Measurements from ENCODE around the gene KRTAP13-1. TPM values are rescaled to one million over a fixed set of nuclear protein-coding genes. Genes with fewer than 3 reads are reported as not detected.

KRTAP13-1 gene
- not detected for polyA plus RNA-seq (2013, experiment 1 of 2)
- not detected for polyA plus RNA-seq (2013, experiment 2 of 2)

GRCh38 chr21:30395731-30396130, at the start of gene KRTAP13-1:
KRTAP13-1 (plus strand) TSS chr21:30396031; CDS start chr21:30396087, 56 bp downstream.
- Histone ChIP-seq H3K4me3 (ENCODE audit: low read length) (no peak within 1 kb of the TSS), H3K9me3 (ENCODE audit: insufficient read depth, low read depth, low read length) (no peaks in the 10 kb centered on the region), H3K27me3 (ENCODE audit: insufficient read depth, low read length) (no peaks in the 10 kb centered on the region), H3K27ac (ENCODE audit: low read depth, low read length) (no peak within 1 kb of the TSS), H3K36me3 (ENCODE audit: insufficient read depth, low read length) (no peaks in the 10 kb centered on the region), H3K4me1 (ENCODE audit: insufficient read depth, low read length) (no peaks in the 10 kb centered on the region), H3K9ac (ENCODE audit: low read depth, low read length) (no peak within 1 kb of the TSS)
- WGBS = 93% methylated on average over 4 of the region's 4 CpGs

DNA sequence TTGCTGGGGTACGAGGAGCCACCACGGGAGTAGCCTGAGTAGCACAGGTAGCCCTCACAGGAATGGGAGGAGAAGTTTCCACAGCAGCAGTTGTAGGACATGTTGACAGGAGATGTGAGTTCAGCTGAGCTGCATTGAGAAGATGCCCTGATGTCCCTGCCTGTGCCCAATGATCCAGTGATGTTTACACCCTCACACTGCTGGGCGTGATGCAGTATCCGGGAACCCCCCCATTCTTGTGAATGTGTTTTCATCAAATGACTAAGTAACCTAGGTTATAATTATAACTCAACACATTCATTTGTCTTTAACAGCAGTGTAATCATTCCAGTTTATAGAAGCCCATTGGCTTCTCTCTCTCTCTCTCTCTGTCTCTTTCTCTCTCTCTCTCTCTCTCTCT, 47.3 kb upstream of the KRTAP13-1 start, which contains the start of gene KRTAP23-1:
TSS of gene KRTAP23-1 (minus strand) at position 101 of the 400 bp plus-strand sequence. CDS start at position 101, 0 bp downstream.
- Histone ChIP-seq H3K27me3 (ENCODE audit: insufficient read depth, low read length) (no peaks in the 10 kb centered on the region), H3K27ac (ENCODE audit: low read depth, low read length) (0 out of 2 replicates have a peak within 1 kb of the TSS, but pooled peaks have one; percentile 25), H3K9me3 (ENCODE audit: insufficient read depth, low read depth, low read length) (no peaks in the 10 kb centered on the region), H3K4me3 (ENCODE audit: low read length) (no peak within 1 kb of the TSS), H3K36me3 (ENCODE audit: insufficient read depth, low read length) (no peaks in the 10 kb centered on the region), H3K9ac (ENCODE audit: low read depth, low read length) (no peak within 1 kb of the TSS), H3K4me1 (ENCODE audit: insufficient read depth, low read length) (peaks cover 13% of the 10 kb centered on the region)
- 87% methylated on average over 4 of the region's 4 CpGs for WGBS

DNA sequence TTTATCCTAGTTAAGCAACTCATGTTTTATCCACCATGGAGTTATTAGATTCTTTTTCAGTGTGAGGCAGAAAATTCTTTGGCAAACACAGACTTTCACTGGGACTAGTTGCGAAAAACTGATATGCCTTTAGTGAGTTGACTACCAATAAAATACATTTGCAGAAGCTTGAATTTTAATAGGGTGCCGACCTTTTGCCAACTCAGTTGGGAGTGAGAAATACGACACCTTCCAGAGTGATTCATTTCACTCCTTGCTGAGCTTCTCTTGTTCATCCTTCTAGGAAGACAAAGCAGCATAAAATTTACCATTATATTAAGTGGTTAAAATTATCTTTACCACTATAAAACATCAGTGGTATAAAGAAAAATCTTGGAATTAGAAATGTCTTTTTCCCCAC, 46.3 kb upstream of the KRTAP13-1 start:
- 66% methylated on average over 3 of the region's 3 CpGs for WGBS

GRCh38 chr21:30351534-30351933, 44.3 kb upstream of the KRTAP13-1 start:
- WGBS = no CpG with 5 or more reads among the region's 1 CpG
- Histone ChIP-seq H3K27ac (ENCODE audit: low read depth, low read length) (no peak overlapping the region), H3K36me3 (ENCODE audit: insufficient read depth, low read length) (no peaks in the 10 kb centered on the region), H3K9me3 (ENCODE audit: insufficient read depth, low read depth, low read length) (no peaks in the 10 kb centered on the region), H3K4me1 (ENCODE audit: insufficient read depth, low read length) (peaks cover 13% of the 10 kb centered on the region), H3K9ac (ENCODE audit: low read depth, low read length) (no peak overlapping the region), H3K27me3 (ENCODE audit: insufficient read depth, low read length) (no peaks in the 10 kb centered on the region), H3K4me3 (ENCODE audit: low read length) (no peak overlapping the region)

More for the DNA sequence above, 46.3 kb upstream of the KRTAP13-1 start:
- Histone ChIP-seq H3K27me3 (ENCODE audit: insufficient read depth, low read length) (no peaks in the 10 kb centered on the region), H3K27ac (ENCODE audit: low read depth, low read length) (0 out of 2 replicates have a peak overlapping the region, but pooled peaks have one; percentile 25), H3K36me3 (ENCODE audit: insufficient read depth, low read length) (no peaks in the 10 kb centered on the region), H3K4me1 (ENCODE audit: insufficient read depth, low read length) (peaks cover 13% of the 10 kb centered on the region), H3K9me3 (ENCODE audit: insufficient read depth, low read depth, low read length) (no peaks in the 10 kb centered on the region), H3K9ac (ENCODE audit: low read depth, low read length) (no peak overlapping the region), H3K4me3 (ENCODE audit: low read length) (no peak overlapping the region)

DNA sequence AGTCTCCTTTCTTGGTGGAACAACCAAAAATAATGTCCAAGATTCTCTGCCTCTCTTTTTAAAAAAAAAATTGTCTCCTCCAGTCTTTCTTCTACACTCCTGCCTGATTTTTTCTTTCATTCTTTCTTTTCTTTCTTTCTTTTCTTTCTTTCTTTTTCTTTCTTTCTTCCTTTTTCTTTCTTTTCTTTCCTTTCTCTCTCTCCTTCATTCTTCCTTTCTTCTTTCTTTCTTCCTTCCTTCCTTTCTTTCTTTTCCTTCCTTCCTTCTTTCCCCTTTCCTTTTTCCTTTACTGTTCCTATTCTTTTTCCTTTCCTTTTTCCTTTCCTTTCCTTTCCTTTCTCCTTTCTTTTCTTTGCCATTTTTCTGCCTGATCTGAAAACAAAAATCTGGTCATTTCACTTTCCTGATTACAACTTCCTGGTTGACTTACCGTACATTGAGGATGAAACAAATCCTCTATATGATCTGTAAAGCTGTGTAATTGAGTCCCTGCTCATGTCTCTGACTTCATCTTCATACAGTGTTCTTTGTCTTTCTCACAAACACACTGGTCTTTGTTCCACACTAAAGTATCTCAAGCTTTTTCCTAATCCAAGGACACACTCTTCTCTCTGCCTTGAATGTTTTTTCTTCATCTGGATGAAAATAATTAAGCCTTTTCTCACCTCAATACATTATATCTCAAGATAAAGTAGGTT, 41.4 kb upstream of the KRTAP13-1 start:
- 100% methylated on average over 1 of the region's 1 CpG for WGBS
- no peak overlapping the region for H3K27ac ChIP-seq (ENCODE audit: low read depth, low read length)

DNA sequence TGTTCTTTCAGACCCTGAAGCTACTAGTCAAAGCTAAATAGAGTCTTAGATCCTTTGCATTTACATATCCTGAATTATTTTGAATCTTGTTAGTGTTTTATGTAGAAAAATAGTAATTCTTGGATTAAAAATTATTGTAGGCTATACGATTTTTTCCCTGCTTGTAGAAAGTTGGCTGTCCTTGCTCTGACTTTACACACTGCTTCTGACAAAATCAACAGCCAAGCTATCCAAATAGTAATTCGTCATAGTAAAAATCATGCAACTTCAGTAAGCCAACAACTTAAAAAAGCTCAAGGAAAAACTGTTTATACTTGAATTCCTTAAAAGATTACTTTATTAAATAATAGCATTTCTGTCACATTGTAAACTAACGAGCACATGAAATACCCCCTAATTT, 39.9 kb upstream of the KRTAP13-1 start:
- no peak overlapping the region for H3K9ac ChIP-seq (ENCODE audit: low read depth, low read length)
- H3K4me3 ChIP-seq (ENCODE audit: low read length) = no peak overlapping the region
- H3K4me1 ChIP-seq (ENCODE audit: insufficient read depth, low read length) = no peaks in the 10 kb centered on the region
- H3K27me3 ChIP-seq (ENCODE audit: insufficient read depth, low read length) = no peaks in the 10 kb centered on the region
- no peaks in the 10 kb centered on the region for H3K36me3 ChIP-seq (ENCODE audit: insufficient read depth, low read length)
- 95% methylated on average over 2 of the region's 3 CpGs for WGBS
- no peaks in the 10 kb centered on the region for H3K9me3 ChIP-seq (ENCODE audit: insufficient read depth, low read depth, low read length)
- no peak overlapping the region for H3K27ac ChIP-seq (ENCODE audit: low read depth, low read length)

More for the DNA sequence above, 41.4 kb upstream of the KRTAP13-1 start:
- H3K4me3 ChIP-seq (ENCODE audit: low read length) = no peak overlapping the region
- H3K36me3 ChIP-seq (ENCODE audit: insufficient read depth, low read length) = no peaks in the 10 kb centered on the region
- peaks cover 7% of the 10 kb centered on the region for H3K4me1 ChIP-seq (ENCODE audit: insufficient read depth, low read length)
- no peak overlapping the region for H3K9ac ChIP-seq (ENCODE audit: low read depth, low read length)
- no peaks in the 10 kb centered on the region for H3K9me3 ChIP-seq (ENCODE audit: insufficient read depth, low read depth, low read length)
- H3K27me3 ChIP-seq (ENCODE audit: insufficient read depth, low read length) = no peaks in the 10 kb centered on the region

- Histone ChIP-seq H3K36me3 (ENCODE audit: insufficient read depth, low read length) (no peaks in the 10 kb centered on the region), H3K9ac (ENCODE audit: low read depth, low read length) (no peak within 1 kb of the TSS), H3K9me3 (ENCODE audit: insufficient read depth, low read depth, low read length) (no peaks in the 10 kb centered on the region), H3K4me1 (ENCODE audit: insufficient read depth, low read length) (no peaks in the 10 kb centered on the region), H3K27me3 (ENCODE audit: insufficient read depth, low read length) (no peaks in the 10 kb centered on the region), H3K27ac (ENCODE audit: low read depth, low read length) (no peak within 1 kb of the TSS), H3K4me3 (ENCODE audit: low read length) (no peak within 1 kb of the TSS)
- 92% methylated on average over 5 of the region's 5 CpGs for WGBS
These were observed 23.6 kb upstream of the KRTAP13-1 start, which contains the start of gene KRTAP13-2 for GRCh38 chr21:30372139-30372770. KRTAP13-2 (minus strand) TSS chr21:30372271; CDS start chr21:30372213, 58 bp downstream.

DNA sequence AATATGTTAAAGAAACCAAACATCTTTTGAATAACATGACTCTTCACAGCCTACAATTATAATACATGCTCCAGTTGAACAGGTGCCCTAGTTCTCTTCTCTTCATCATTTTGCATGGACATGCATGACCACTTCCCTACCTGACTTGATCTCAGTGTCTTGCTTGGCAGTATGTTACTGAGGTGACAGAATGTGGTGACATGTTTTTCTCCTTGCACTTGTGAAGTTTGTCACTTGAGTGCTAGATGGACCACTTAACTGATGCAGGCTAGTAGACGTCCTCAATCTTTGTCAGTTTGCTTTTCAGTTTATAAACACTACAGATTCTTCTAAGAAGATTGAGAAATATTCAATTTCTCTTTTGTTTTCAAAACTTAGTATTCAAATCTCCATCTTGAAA, 13.6 kb upstream of the KRTAP13-1 start:
- 86% methylated on average over 1 of the region's 1 CpG for WGBS
- Histone ChIP-seq H3K9me3 (ENCODE audit: insufficient read depth, low read depth, low read length) (no peaks in the 10 kb centered on the region), H3K4me1 (ENCODE audit: insufficient read depth, low read length) (no peaks in the 10 kb centered on the region), H3K36me3 (ENCODE audit: insufficient read depth, low read length) (no peaks in the 10 kb centered on the region), H3K4me3 (ENCODE audit: low read length) (no peak overlapping the region), H3K27me3 (ENCODE audit: insufficient read depth, low read length) (no peaks in the 10 kb centered on the region), H3K9ac (ENCODE audit: low read depth, low read length) (no peak overlapping the region), H3K27ac (ENCODE audit: low read depth, low read length) (no peak overlapping the region)

GRCh38 chr21:30391492-30392025, 4.3 kb upstream of the KRTAP13-1 start:
- no peaks in the 10 kb centered on the region for H3K27me3 ChIP-seq (ENCODE audit: insufficient read depth, low read length)
- H3K9ac ChIP-seq (ENCODE audit: low read depth, low read length) = no peak overlapping the region
- no peaks in the 10 kb centered on the region for H3K4me1 ChIP-seq (ENCODE audit: insufficient read depth, low read length)
- no peak overlapping the region for H3K27ac ChIP-seq (ENCODE audit: low read depth, low read length)
- no peaks in the 10 kb centered on the region for H3K9me3 ChIP-seq (ENCODE audit: insufficient read depth, low read depth, low read length)
- H3K36me3 ChIP-seq (ENCODE audit: insufficient read depth, low read length) = no peaks in the 10 kb centered on the region
- 92% methylated on average over 2 of the region's 2 CpGs for WGBS
- H3K4me3 ChIP-seq (ENCODE audit: low read length) = no peak overlapping the region

DNA sequence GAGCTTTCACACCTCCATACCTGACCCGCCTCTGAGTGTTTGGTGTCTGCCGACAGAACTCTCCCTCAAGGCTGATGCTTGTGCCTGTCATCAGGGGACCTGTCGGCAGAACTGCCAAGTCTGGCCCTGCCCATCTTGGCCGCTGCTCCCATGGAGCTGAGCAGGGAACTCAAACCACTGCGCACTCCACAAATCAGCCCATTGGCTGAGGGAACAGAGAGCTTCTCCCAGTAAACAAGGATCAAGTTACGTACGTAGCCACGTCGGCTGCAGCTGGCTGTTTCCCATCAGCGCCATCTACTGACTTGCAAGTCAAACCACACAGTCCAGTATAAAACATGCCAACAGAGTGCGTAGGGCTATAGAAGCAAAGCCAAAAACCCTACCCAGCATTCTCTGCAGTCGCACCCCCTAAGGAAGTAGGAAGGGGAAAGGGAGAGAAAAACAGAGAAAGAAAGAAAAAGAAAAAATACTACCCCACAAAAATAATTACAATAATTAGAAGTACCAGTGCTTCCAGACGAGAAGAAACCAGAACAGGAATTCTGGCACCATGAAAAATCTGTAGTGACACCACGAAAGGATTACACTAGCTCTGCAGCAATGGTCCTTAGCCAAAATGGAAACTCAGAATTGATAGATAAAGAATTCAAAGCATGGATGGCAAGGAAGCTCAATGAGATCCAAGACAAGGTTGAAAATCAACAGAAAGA, 13.1 kb downstream of the KRTAP13-1 start:
- H3K27ac ChIP-seq (ENCODE audit: low read depth, low read length) = no peak overlapping the region
- peak overlapping the region; percentile 10; the same call in 1 of the 2 replicates for H3K4me3 ChIP-seq (ENCODE audit: low read length)
- no peaks in the 10 kb centered on the region for H3K36me3 ChIP-seq (ENCODE audit: insufficient read depth, low read length)
- 25% methylated on average over 13 of the region's 14 CpGs for WGBS
- H3K9me3 ChIP-seq (ENCODE audit: insufficient read depth, low read depth, low read length) = no peaks in the 10 kb centered on the region
- no peaks in the 10 kb centered on the region for H3K27me3 ChIP-seq (ENCODE audit: insufficient read depth, low read length)
- H3K9ac ChIP-seq (ENCODE audit: low read depth, low read length) = no peak overlapping the region
- H3K4me1 ChIP-seq (ENCODE audit: insufficient read depth, low read length) = no peaks in the 10 kb centered on the region

DNA sequence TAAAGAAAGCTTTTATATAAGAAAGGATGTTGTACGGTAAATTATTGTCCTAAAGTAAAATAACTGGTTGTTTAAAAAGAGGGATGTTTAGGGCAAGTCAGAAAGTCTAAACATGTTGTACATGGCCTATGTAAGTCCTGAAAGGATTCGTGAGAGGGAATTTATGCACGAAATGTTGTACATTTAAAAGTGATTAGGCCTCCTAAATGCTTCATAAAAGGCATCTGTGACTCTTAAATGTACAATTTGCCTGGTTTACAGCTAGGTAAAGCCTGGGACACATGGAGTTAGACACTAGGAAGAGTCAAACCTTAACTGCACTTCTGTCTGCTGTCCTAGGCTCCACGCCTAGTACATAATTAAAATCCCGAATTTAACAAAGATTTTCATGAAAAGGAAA, 20.2 kb downstream of the KRTAP13-1 start:
- Histone ChIP-seq H3K4me1 (ENCODE audit: insufficient read depth, low read length) (no peaks in the 10 kb centered on the region), H3K9me3 (ENCODE audit: insufficient read depth, low read depth, low read length) (peaks cover 24% of the 10 kb centered on the region), H3K9ac (ENCODE audit: low read depth, low read length) (no peak overlapping the region), H3K27me3 (ENCODE audit: insufficient read depth, low read length) (no peaks in the 10 kb centered on the region), H3K27ac (ENCODE audit: low read depth, low read length) (no peak overlapping the region), H3K36me3 (ENCODE audit: insufficient read depth, low read length) (no peaks in the 10 kb centered on the region), H3K4me3 (ENCODE audit: low read length) (no peak overlapping the region)
- 91% methylated on average over 5 of the region's 5 CpGs for WGBS
